ENCODE measurements around the gene OR2V2. TPM values are rescaled to one million over a fixed set of nuclear protein-coding genes. Genes with fewer than 3 reads are reported as not detected.
"Not testable (repeated sequence)": the region's sequence is repeated elsewhere in the genome, so short reads cannot be mapped to it uniquely, and the experiment has no call there.

Gene OR2V2
- total and polyA plus RNA-seq, 8 donors, result not detected

DNA sequence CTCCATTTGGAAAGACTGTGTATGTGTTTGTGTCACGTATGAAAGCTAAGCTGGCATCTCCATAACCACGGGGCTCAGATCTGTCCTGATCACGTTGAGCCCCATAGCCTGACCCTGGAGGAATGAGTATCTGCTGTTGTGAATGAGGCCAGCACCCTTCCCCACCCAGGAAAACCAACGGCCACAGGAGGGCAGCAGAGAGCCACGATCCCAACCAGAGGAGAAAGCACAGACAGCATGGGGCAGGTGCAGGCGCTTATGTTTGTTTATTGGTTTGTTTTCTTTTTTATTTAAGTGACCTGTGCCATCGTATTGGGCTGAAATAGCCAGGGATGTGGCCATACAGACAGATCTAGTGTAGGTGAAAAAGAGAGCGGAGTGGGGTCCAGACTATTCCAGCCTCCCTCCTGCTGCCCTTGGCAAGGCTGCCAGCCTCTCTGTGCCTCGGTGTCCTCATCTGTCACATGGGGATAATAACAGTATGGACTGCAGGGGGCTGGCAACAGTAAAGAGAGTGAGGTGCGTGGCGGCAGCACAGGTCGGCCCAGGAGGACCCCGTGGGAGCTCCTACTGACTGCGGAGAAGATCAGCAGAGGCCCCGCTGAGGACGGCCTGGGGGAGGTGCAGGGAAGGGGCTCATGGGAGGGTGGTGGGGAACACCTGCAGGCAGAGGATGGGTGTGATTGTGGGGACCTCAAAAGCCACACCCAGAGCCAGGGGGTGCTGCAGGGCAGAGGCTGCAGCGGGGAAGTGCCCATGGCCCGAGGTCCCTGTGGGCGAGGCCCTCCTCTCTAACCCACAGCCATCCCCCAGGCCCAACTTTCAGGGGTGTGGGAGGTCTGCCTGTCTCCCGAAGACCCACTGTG, 12.1 kb downstream of the OR2V2 start:
- peak; percentile 66 to 99 (median 88) for DNase-seq
- Histone ChIP-seq H3K9me3 (no peaks in the 10 kb centered on the region), H3K4me3 (no peak overlapping the region), H3K27ac (no peak overlapping the region), H3K27me3 (peaks cover 0 to 3% (median 0%) of the 10 kb centered on the region in 4 donors), H3K36me3 (no peaks in the 10 kb centered on the region), H3K4me1 (no peaks in the 10 kb centered on the region)
- WGBS, 2 donors, result 45 to 46% methylated on average over 19 to 20 of the region's 20 CpGs
- FAIRE-seq, result no peak
- intact Hi-C loops (cut with DNase I), result loop anchor here in 1 of 3 donors (10.0 kb wide), 2 partner anchors 295 to 375 kb away; partner anchors contain the start of gene ZFP62
- TF ChIP-seq, protein P1, sequence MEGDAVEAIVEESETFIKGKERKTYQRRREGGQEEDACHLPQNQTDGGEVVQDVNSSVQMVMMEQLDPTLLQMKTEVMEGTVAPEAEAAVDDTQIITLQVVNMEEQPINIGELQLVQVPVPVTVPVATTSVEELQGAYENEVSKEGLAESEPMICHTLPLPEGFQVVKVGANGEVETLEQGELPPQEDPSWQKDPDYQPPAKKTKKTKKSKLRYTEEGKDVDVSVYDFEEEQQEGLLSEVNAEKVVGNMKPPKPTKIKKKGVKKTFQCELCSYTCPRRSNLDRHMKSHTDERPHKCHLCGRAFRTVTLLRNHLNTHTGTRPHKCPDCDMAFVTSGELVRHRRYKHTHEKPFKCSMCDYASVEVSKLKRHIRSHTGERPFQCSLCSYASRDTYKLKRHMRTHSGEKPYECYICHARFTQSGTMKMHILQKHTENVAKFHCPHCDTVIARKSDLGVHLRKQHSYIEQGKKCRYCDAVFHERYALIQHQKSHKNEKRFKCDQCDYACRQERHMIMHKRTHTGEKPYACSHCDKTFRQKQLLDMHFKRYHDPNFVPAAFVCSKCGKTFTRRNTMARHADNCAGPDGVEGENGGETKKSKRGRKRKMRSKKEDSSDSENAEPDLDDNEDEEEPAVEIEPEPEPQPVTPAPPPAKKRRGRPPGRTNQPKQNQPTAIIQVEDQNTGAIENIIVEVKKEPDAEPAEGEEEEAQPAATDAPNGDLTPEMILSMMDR (IDR thresholded peaks at IDR 0.05), result peak; percentile 75 to 86 (median 79)
- ATAC-seq, result peak; percentile 93 to 99 (median 97)

DNA sequence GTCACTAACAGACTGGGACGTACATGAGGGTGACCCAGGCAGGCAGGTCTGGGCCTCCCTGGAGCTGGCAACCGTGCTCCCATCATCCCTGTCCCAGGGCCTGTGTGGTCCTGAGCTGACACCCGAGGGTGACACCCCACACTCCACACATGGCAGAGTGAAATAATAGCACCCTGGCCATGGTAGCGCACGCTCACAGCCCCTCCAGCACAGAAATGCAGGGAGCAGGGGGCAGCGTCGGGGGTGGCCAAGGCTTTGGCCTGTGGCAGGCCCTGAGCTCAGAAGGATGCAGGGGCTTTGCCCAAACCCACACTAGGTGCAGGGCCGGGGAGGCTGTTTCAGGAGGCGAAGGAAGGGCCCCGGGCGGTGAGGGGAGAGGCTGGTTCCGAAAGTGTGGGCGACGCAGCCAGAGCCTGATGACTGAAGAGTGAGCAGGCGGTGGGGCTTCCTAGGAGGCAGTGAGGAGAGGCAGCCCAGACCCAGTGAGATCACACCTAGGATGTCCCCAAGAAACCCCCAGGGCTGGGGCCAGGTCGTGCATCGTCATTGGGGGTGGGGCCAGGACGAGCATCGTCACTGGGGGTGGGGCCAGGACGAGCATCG, 12.9 kb downstream of the OR2V2 start:
- H3K4me3 ChIP-seq, result no peak overlapping the region
- intact Hi-C loops (cut with DNase I), result no loop called here
- DNase-seq (no peak), FAIRE-seq (no peak), ATAC-seq (peak in 3 of 4 donors; percentile 16 to 35 (median 29))
- H3K36me3 ChIP-seq, result no peaks in the 10 kb centered on the region
- H3K4me1 ChIP-seq, result no peaks in the 10 kb centered on the region
- no peak overlapping the region for H3K27ac ChIP-seq
- TF ChIP-seq, protein P1 (IDR thresholded peaks at IDR 0.05), result no peak
- 58 to 59% methylated on average over 18 to 21 of the region's 21 CpGs for WGBS, 2 donors
- H3K27me3 ChIP-seq, result peaks cover 0 to 4% (median 0%) of the 10 kb centered on the region in 4 donors
- H3K9me3 ChIP-seq, result no peaks in the 10 kb centered on the region

DNA sequence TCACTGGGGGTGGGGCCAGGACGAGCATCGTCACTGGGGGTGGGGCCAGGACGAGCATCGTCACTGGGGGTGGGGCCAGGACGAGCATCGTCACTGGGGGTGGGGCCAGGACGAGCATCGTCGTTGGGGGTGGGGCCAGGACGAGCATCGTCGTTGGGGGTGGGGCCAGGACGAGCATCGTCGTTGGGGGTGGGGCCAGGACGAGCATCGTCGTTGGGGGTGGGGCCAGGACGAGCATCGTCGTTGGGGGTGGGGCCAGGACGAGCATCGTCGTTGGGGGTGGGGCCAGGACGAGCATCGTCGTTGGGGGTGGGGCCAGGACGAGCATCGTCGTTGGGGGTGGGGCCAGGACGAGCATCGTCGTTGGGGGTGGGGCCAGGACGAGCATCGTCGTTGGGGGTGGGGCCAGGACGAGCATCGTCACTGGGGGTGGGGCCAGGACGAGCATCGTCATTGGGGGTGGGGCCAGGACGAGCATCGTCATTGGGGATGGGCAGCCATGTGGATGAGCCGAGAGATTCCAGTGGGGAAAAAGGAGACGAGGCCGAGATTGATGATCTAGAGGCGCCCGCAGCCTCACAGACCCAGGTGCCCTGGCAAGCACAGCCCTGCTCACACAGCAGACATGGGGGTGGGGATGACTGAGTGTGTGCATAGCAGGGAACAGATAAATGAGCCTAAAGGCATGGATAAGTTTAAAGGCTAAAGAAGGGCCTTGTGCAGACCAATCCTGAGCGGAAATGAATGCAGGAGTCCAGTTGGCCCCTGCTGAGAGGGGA, 13.6 kb downstream of the OR2V2 start:
- intact Hi-C loops (cut with DNase I); H3K4me3 ChIP-seq; H3K4me1 ChIP-seq; FAIRE-seq; H3K27me3 ChIP-seq; H3K36me3 ChIP-seq; ATAC-seq; DNase-seq; H3K9me3 ChIP-seq; H3K27ac ChIP-seq: not testable (repeated sequence)
- WGBS, 2 donors, result 11 to 12% methylated on average over 18 to 30 of the region's 48 CpGs

DNA sequence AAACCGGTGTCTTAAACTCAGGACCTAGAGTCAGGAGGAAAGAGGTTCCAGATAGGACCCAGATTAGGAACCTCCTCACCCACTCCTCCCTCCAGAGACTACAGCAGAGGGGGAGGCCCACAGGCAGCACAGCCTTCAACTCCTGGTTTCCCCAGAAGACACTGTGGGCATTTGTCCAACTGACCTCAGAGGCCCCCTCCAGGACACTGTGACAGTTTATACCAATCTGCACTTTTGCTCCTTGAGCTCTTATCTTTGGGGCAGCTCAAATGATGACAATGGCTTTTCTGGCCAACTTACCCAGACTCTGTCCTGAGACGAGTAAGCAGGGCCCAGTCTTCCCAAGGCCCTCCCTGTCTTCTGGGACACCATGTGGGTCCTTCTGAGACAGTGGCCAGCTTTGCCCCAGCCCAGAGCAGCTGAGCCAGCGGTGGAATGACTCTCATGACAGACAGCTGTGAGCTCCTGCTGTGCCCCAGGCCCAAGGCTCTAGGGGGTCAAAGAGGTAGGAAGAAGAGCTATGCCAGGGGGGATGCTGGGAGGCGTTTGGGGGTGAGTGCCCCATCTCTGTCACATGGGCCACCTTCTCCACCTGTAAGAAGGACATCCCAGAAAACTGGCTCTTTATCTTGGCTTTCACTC, 14.3 kb downstream of the OR2V2 start:
- Histone ChIP-seq H3K27ac (no peak overlapping the region), H3K27me3 (peaks cover 0 to 12% (median 4%) of the 10 kb centered on the region in 4 donors)
- intact Hi-C loops (cut with DNase I), result no loop called here

More for the DNA sequence above, 14.3 kb downstream of the OR2V2 start:
- WGBS, 2 donors, result 68 to 74% methylated on average over 4 of the region's 4 CpGs
- Histone ChIP-seq H3K36me3 (no peaks in the 10 kb centered on the region), H3K4me1 (no peaks in the 10 kb centered on the region), H3K9me3 (no peaks in the 10 kb centered on the region), H3K4me3 (no peak overlapping the region)
- FAIRE-seq (no peak), DNase-seq (no peak), ATAC-seq (no peak)
- TF ChIP-seq, protein P1 (IDR thresholded peaks at IDR 0.05), result no peak
